ENCODE results near the gene FN3KRP. TPM values are rescaled to one million over a fixed set of nuclear protein-coding genes. Genes with fewer than 3 reads are reported as not detected.
"Not testable (repeated sequence)": the region's sequence is repeated elsewhere in the genome, so short reads cannot be mapped to it uniquely, and the experiment has no call there.

FN3KRP gene
- total RNA-seq, 1 donor = 7.2 TPM

DNA sequence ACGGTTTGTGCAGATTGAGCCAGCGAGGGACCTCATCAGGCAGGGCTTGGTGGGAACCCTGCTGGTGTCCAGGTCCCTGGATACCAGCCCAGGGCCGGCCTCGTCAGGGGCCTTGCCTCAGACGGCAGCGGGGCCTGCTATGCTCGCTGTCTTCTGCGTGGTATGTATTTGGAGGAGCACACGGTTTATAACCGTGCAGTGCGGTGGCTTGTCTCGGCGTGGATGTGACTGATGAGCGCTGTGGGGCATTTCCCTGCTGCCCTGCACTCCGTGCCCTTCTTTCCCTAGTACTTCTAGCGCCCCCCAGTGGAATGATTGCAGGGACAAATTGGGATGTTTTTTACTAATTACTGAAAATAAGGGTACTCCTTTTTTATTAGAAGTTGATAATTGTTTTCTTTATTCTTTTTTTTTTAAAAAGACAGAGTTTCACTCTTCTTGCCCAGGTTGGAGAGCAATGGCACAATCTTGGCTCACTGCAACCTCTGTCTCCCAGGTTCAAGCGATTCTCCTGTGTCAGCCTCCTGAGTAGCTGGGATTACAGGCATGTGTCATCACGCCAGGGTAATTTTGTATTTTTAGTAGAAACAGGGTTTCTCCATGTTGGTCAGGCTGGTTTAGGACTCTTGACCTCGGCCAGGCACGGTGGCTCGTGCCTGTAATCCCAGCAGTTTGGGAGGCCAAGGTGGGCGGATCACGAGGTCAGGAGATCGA is 50.7 kb downstream of the FN3KRP start:
- Histone ChIP-seq H3K4me1 (ENCODE audit: insufficient read depth, low read length) (peaks cover 3% of the 10 kb centered on the region), H3K9me3 (ENCODE audit: low read depth, low read length) (no peaks in the 10 kb centered on the region), H3K27me3 (ENCODE audit: insufficient read depth, low read length) (no peaks in the 10 kb centered on the region), H3K4me3 (ENCODE audit: low read length) (no peak overlapping the region)

DNA sequence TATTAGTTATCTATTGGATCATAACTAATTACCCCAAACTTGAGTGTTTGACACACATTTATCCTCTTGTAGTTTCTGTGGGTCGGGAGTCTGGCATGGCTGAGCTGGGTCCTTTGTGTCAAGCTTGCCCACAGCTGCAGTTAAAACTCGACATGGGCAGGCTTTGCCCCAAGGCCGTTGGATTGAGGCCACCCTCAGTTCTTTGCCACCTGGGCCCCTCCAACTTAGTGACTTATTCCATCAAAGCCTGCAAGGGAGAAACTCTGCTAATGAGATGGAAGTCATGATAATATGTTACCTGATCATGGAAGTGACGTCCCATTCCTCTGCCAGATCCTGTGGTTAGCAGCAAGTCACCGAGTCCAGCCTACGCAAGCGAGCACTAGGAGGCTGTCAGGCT is 52.5 kb downstream of the FN3KRP start:
- H3K4me1 ChIP-seq (ENCODE audit: insufficient read depth, low read length) = no peaks in the 10 kb centered on the region
- H3K9me3 ChIP-seq (ENCODE audit: low read depth, low read length) = no peaks in the 10 kb centered on the region
- H3K27me3 ChIP-seq (ENCODE audit: insufficient read depth, low read length) = no peaks in the 10 kb centered on the region

DNA sequence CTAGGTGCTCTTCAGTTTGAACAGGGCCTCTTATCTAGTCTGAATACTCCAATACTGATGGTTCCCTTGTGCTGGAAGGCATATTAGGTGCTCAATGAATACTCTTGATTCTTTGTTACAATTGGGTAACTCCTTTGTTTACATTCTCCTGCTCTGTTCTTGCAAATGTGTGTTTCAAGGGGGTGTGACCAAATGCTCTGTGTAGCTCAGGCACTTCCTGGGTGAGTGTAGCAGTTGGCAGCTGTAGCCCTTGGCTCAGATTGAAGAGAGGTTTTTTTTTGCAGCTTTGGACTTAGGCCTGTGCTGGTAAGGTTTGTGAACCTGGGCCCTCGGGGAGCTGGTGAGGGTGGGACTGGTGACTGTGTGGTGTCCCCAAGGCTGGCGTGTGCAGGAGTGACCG is 55.5 kb downstream of the FN3KRP start:
- Histone ChIP-seq H3K4me3 (ENCODE audit: low read length) (no peak overlapping the region), H3K27me3 (ENCODE audit: insufficient read depth, low read length) (no peaks in the 10 kb centered on the region), H3K9me3 (ENCODE audit: low read depth, low read length) (no peaks in the 10 kb centered on the region), H3K4me1 (ENCODE audit: insufficient read depth, low read length) (peaks cover 17% of the 10 kb centered on the region)

More for the DNA sequence above, 52.5 kb downstream of the FN3KRP start:
- no peak overlapping the region for H3K4me3 ChIP-seq (ENCODE audit: low read length)

GRCh38 chr17:82774456-82774855 is 58.0 kb downstream of the FN3KRP start:
- not testable (repeated sequence) for H3K27me3 ChIP-seq (ENCODE audit: insufficient read depth, low read length); H3K4me3 ChIP-seq (ENCODE audit: low read length); H3K9me3 ChIP-seq (ENCODE audit: low read depth, low read length)
- peaks cover 17% of the 10 kb centered on the region for H3K4me1 ChIP-seq (ENCODE audit: insufficient read depth, low read length)

DNA sequence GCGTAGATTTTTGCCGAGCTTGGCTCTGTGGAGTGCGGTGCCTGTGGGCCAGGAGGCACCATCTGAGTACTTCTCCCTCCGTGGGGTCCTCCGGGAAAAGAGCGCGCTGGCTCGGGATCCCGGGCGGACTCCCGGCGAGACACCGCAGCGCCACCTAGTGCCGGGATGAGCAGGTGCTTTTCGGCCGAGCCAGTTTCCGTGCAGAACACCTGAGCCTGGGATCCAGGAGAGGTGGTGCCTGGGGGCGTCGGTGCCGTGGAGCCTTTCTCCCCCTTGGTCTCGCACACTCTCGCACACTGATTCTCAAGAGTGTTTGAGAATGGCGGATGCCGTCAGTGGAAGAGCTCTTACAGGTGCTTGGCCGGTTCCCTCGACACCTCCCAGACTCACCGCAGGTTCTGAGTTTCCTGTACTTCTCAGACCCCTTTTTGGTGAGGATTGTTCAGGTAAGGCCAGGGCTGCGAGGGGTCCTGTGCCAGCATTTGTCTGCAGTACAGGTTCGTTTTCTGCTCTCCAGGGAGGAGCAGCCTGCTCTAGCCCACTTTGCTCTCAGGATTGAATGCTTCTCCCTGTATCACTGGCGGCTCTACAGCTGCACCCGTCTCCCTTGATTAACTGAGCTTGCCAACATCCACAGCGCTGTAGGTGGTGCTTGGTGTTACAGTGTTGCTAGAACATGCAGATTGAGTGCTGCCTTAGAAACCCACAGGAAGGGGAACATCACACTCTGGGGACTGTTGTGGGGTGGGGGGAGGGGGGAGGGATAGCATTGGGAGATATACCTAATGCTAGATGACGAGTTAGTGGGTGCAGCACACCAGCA is 58.7 kb downstream of the FN3KRP start:
- Histone ChIP-seq H3K4me1 (ENCODE audit: insufficient read depth, low read length) (peaks cover 17% of the 10 kb centered on the region), H3K9me3 (ENCODE audit: low read depth, low read length) (no peaks in the 10 kb centered on the region), H3K27me3 (ENCODE audit: insufficient read depth, low read length) (no peaks in the 10 kb centered on the region), H3K4me3 (ENCODE audit: low read length) (no peak overlapping the region)

DNA sequence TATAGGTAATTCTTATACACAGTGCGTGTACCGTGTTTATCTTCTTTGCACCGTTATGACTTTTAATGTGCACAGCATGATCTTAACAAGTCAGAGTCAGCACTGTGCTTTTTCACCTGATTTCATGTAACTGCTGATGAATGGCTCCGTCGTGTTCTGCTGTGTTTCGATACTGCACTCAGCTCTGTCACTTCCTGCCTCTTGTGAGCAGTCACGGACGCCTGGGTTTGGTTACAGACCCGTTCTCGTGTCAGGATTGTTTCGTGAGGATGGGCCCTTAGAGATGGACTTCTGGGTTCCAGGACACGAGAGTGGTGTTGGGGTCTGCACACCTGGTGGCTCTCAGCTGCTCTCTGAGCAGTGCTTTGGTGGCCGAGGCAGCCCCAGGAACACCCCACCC is 59.9 kb downstream of the FN3KRP start:
- H3K27me3 ChIP-seq (ENCODE audit: insufficient read depth, low read length) = no peaks in the 10 kb centered on the region
- H3K4me1 ChIP-seq (ENCODE audit: insufficient read depth, low read length) = peaks cover 17% of the 10 kb centered on the region
- H3K9me3 ChIP-seq (ENCODE audit: low read depth, low read length) = no peaks in the 10 kb centered on the region
- H3K4me3 ChIP-seq (ENCODE audit: low read length) = no peak overlapping the region

Other genes with a start within 250 kb of the FN3KRP start
- 16.1 TPM for gene FOXK2, start 197.0 kb upstream of the FN3KRP start, total RNA-seq
- 73.3 TPM for gene WDR45B, start 68.3 kb upstream of the FN3KRP start, total RNA-seq
- 0.63 TPM for gene RAB40B, start 18.0 kb upstream of the FN3KRP start, total RNA-seq
- gene FN3K, start 18.9 kb downstream of the FN3KRP start, total RNA-seq = 0.73 TPM
- 20.5 TPM for gene TBCD, start 35.4 kb downstream of the FN3KRP start, total RNA-seq
- not detected for gene ZNF750, start 123.3 kb downstream of the FN3KRP start, total RNA-seq